ENCODE measurements around the gene HPSE2. TPM values are rescaled to one million over a fixed set of nuclear protein-coding genes. Genes with fewer than 3 reads are reported as not detected.

The HPSE2 gene
- total RNA-seq, 1 experiment from 2014 or later: not detected

DNA sequence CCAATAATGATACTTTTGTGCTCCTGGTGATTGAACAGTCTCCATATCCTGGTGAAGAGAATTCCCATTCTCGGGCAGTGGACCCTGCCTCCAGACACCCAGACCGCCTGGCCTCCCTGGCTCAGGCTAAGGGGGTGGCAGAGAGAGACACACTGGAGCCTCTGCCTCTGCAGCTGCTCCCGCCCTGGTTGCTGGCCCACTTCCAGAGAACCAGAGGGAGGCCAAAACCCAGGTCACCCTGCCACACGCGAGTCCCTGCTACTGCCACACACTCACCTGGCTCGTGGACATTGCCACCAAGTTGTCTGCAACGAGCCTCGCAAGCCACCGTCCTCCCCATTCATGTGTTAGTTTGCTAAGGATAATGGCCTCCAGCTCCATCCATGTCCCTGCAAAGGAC lies 221.8 kb downstream of the HPSE2 start:
- no peaks in the 10 kb centered on the region for H3K79me2 ChIP-seq (ENCODE audit: low read depth)

GRCh38 chr10:99010286-99010685 lies 225.4 kb downstream of the HPSE2 start:
- H3F3A ChIP-seq (ENCODE audit: insufficient read depth, low read depth): no peaks in the 10 kb centered on the region
- CTCF ChIA-PET: no interaction called here
- no peaks in the 10 kb centered on the region for H3K9me2 ChIP-seq (ENCODE audit: insufficient read depth)
- no peaks in the 10 kb centered on the region for H3K9me3 ChIP-seq (ENCODE audit: insufficient read depth, low read depth)
- no peaks in the 10 kb centered on the region for H3K79me2 ChIP-seq (ENCODE audit: low read depth)
- TF ChIP-seq EZH2 (IDR thresholded peaks at IDR 0.05; ENCODE audit: low read depth): no peak
- TF ChIP-seq, protein P1, sequence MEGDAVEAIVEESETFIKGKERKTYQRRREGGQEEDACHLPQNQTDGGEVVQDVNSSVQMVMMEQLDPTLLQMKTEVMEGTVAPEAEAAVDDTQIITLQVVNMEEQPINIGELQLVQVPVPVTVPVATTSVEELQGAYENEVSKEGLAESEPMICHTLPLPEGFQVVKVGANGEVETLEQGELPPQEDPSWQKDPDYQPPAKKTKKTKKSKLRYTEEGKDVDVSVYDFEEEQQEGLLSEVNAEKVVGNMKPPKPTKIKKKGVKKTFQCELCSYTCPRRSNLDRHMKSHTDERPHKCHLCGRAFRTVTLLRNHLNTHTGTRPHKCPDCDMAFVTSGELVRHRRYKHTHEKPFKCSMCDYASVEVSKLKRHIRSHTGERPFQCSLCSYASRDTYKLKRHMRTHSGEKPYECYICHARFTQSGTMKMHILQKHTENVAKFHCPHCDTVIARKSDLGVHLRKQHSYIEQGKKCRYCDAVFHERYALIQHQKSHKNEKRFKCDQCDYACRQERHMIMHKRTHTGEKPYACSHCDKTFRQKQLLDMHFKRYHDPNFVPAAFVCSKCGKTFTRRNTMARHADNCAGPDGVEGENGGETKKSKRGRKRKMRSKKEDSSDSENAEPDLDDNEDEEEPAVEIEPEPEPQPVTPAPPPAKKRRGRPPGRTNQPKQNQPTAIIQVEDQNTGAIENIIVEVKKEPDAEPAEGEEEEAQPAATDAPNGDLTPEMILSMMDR (conservative IDR thresholded peaks at IDR 0.05): no peak
- H3K36me3 ChIP-seq (ENCODE audit: low read depth): no peaks in the 10 kb centered on the region
- H3K4me3 ChIP-seq: no peak overlapping the region
- no peaks in the 10 kb centered on the region for H3K27me3 ChIP-seq (ENCODE audit: insufficient read depth, low read depth)
- BruUV-seq (replicated peaks): no TSS peak
- H3K4me1 ChIP-seq (replicated peaks; ENCODE audit: insufficient read depth): no peaks in the 10 kb centered on the region
- POLR2A ChIA-PET (ENCODE audit: unreplicated experiment): no interaction called here
- H2AFZ ChIP-seq: no peak overlapping the region
- no peak for DNase-seq
- H3K27ac ChIP-seq: no peak overlapping the region
- no peaks in the 10 kb centered on the region for H4K20me1 ChIP-seq (ENCODE audit: insufficient read depth)
- intact Hi-C loops (cut with micrococcal nuclease; ENCODE audit: unreplicated experiment): no loop called here
- no peak overlapping the region for H3K4me2 ChIP-seq

More for the DNA sequence above, 221.8 kb downstream of the HPSE2 start:
- POLR2A ChIA-PET (ENCODE audit: unreplicated experiment): no interaction called here
- Histone ChIP-seq H3K27ac (no peak overlapping the region), H2AFZ (no peak overlapping the region), H3K27me3 (ENCODE audit: insufficient read depth, low read depth) (no peaks in the 10 kb centered on the region), H3K9me3 (ENCODE audit: insufficient read depth, low read depth) (no peaks in the 10 kb centered on the region), H3K4me3 (no peak overlapping the region), H3K4me2 (no peak overlapping the region), H3K36me3 (ENCODE audit: low read depth) (no peaks in the 10 kb centered on the region), H3F3A (ENCODE audit: insufficient read depth, low read depth) (no peaks in the 10 kb centered on the region), H4K20me1 (ENCODE audit: insufficient read depth) (no peaks in the 10 kb centered on the region), H3K4me1 (replicated peaks; ENCODE audit: insufficient read depth) (no peaks in the 10 kb centered on the region), H3K9me2 (ENCODE audit: insufficient read depth) (no peaks in the 10 kb centered on the region)
- CTCF ChIA-PET: no interaction called here
- TF ChIP-seq, protein P1 (conservative IDR thresholded peaks at IDR 0.05): no peak
- TF ChIP-seq EZH2 (IDR thresholded peaks at IDR 0.05; ENCODE audit: low read depth): no peak
- no TSS peak for BruUV-seq (replicated peaks)
- DNase-seq: no peak
- intact Hi-C loops (cut with micrococcal nuclease; ENCODE audit: unreplicated experiment): no loop called here

DNA sequence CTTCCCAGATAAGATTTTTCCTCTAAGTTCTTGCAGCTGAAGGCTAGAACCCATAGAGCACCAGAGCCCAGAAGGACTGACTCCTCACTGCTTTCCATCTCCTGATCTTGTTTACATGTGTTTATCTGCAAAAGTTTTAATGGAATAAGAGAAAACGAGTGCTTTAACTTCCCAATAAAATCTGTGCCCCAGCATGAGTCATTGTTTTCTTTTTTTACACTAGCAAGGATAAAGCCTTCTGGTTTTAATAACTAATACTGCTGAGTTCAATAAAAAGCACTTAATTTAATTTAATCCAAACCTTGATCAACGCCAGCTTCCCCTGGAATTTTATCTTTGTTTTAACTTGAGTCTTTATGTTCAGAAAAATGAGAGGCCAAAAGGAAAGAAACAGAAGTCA lies 227.6 kb downstream of the HPSE2 start:
- intact Hi-C loops (cut with micrococcal nuclease; ENCODE audit: unreplicated experiment): no loop called here
- no TSS peak for BruUV-seq (replicated peaks)
- POLR2A ChIA-PET (ENCODE audit: unreplicated experiment): no interaction called here

More for the DNA sequence above, 227.6 kb downstream of the HPSE2 start:
- Histone ChIP-seq H2AFZ (no peak overlapping the region), H3K27me3 (ENCODE audit: insufficient read depth, low read depth) (no peaks in the 10 kb centered on the region), H3K9me3 (ENCODE audit: insufficient read depth, low read depth) (no peaks in the 10 kb centered on the region), H4K20me1 (ENCODE audit: insufficient read depth) (no peaks in the 10 kb centered on the region), H3K36me3 (ENCODE audit: low read depth) (no peaks in the 10 kb centered on the region), H3K4me2 (no peak overlapping the region), H3K9me2 (ENCODE audit: insufficient read depth) (no peaks in the 10 kb centered on the region), H3K4me3 (no peak overlapping the region), H3F3A (ENCODE audit: insufficient read depth, low read depth) (no peaks in the 10 kb centered on the region), H3K79me2 (ENCODE audit: low read depth) (no peaks in the 10 kb centered on the region), H3K4me1 (replicated peaks; ENCODE audit: insufficient read depth) (no peaks in the 10 kb centered on the region), H3K27ac (no peak overlapping the region)
- CTCF ChIA-PET: no interaction called here
- no peak for TF ChIP-seq EZH2 (IDR thresholded peaks at IDR 0.05; ENCODE audit: low read depth)
- TF ChIP-seq, protein P1 (conservative IDR thresholded peaks at IDR 0.05): no peak
- no peak for DNase-seq

Data from PC-9 (cell line).